Lung (tissue), 12 donors: Measurements from ENCODE around the gene GNG12. TPM values are rescaled to one million over a fixed set of nuclear protein-coding genes. Genes with fewer than 3 reads are reported as not detected.

Experiments used
- ATAC-seq: fragments of 200-7000 bp; cut with Tn5 transposase; one replicate; pipeline ENCODE4 v1.9.1; 2020; ENCODE audit warnings: moderate number of reproducible peaks; ENCODE audit not compliant: insufficient read depth, low FRiP score
- DNase-seq, 3 donors: peaks; one replicate each; pipeline ENCODE4 v3.0.0-alpha.2; 2013 to 2017
- H3K27ac ChIP-seq, 2 donors: one replicate each; pipeline ENCODE4 v1.5.1; 2013; ENCODE audit warnings: mild to moderate bottlenecking in 2 of 2, moderate library complexity in 2 of 2, control low read depth in 1 of 2, inconsistent platforms in 1 of 2, low read depth in 1 of 2, low read length in 1 of 2
- H3K27me3 ChIP-seq, 3 donors: one replicate each; pipeline ENCODE4 v1.5.1; 2013; ENCODE audit warnings: low read length in 2 of 3; ENCODE audit not compliant: control insufficient read depth in 3 of 3, insufficient read depth in 3 of 3
- H3K36me3 ChIP-seq, 4 donors: one replicate each; pipeline ENCODE4 v1.5.1; 2013; ENCODE audit warnings: low read length in 4 of 4, mild to moderate bottlenecking in 1 of 4, moderate library complexity in 1 of 4; ENCODE audit not compliant: control insufficient read depth in 4 of 4, insufficient read depth in 4 of 4
- H3K4me1 ChIP-seq, 5 donors: one replicate each; pipeline ENCODE4 v1.5.1; 2013; ENCODE audit warnings: low read length in 5 of 5, mild to moderate bottlenecking in 2 of 5, moderate library complexity in 1 of 5; ENCODE audit not compliant: control insufficient read depth in 5 of 5, insufficient read depth in 5 of 5
- H3K4me3 ChIP-seq: one replicate; pipeline ENCODE4 v1.5.1; 2013; ENCODE audit warnings: mild to moderate bottlenecking, control low read depth, moderate library complexity
- H3K9ac ChIP-seq, 2 donors: one replicate each; pipeline ENCODE4 v1.5.1; 2013; ENCODE audit warnings: low read length in 2 of 2, control low read depth in 1 of 2; ENCODE audit not compliant: insufficient read depth in 1 of 2
- H3K9me3 ChIP-seq, 4 donors: one replicate each; pipeline ENCODE4 v1.5.1; 2013; ENCODE audit warnings: low read length in 3 of 4, mild to moderate bottlenecking in 1 of 4, moderate library complexity in 1 of 4; ENCODE audit not compliant: control insufficient read depth in 4 of 4, insufficient read depth in 3 of 4
- WGBS, 2 donors: extraction: QIAGEN DNeasy Blood & Tissue Kit; methylation state at CpG; one replicate each; pipeline ENCODE4 v1.1.7; 2013; 5-methylcytosine and 5-hydroxymethylcytosine counted together
- polyA plus RNA-seq, 2 donors: library from polyadenylated mRNA; stranded (reverse); fragments of 200-250 nt; gene quantifications; one replicate each; pipeline ENCODE4 v1.2.1, GENCODE V29; 2013
- total RNA-seq, 2 donors: library from RNA; depleted of rRNA in 1 of 2; stranded (reverse); fragments of >200 nt in 1 of 2; gene quantifications; one replicate each; pipeline ENCODE4 v1.2.1, GENCODE V29; 2014 to 2021
- TF ChIP-seq, protein P1 (sequence below): IDR thresholded peaks from 2 replicates; pipeline ENCODE4 v1.5.1; 2012; ENCODE audit warnings: mild to moderate bottlenecking; ENCODE audit errors: control extremely low read depth, extremely low read depth
- donor health status: control.
- donor health status: control.
- donor health status: Bipolar disorder and iron deficiency.
- donor health status: healthy.
- donor health status: DM: yes; HTN: yes; CAD: no.

Gene GNG12
- total and polyA plus RNA-seq, 4 donors, result 14.0 to 68.4 (median 32.1) TPM

DNA sequence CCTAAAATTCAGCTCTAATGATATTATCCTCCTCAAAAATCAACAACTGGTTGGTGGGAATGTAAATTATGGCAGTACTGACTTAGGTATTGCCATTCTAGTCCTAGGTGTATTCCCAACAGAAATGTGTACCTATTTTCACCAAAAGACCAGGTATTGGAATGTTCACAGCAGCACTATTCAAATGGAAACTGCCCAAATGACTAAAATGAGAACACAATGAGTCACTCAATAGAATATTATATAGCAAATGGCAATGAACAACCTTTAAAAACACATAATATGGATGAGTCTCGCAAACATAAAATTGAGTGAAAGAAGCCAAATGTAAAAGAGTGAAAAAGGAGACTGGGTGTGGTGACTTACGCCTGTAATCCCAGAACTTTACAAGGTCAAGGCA lies 103.4 kb downstream of the GNG12 start:
- Histone ChIP-seq H3K4me1 (peaks cover 0 to 17% (median 1%) of the 10 kb centered on the region in 5 donors), H3K27ac (no peak overlapping the region), H3K9me3 (no peaks in the 10 kb centered on the region), H3K36me3 (no peaks in the 10 kb centered on the region), H3K27me3 (no peaks in the 10 kb centered on the region), H3K9ac (no peak overlapping the region), H3K4me3 (no peak overlapping the region)
- DNase-seq, result no peak
- ATAC-seq, result no peak
- 95 to 97% methylated on average over 2 of the region's 2 CpGs for WGBS, 2 donors
- TF ChIP-seq, protein P1, sequence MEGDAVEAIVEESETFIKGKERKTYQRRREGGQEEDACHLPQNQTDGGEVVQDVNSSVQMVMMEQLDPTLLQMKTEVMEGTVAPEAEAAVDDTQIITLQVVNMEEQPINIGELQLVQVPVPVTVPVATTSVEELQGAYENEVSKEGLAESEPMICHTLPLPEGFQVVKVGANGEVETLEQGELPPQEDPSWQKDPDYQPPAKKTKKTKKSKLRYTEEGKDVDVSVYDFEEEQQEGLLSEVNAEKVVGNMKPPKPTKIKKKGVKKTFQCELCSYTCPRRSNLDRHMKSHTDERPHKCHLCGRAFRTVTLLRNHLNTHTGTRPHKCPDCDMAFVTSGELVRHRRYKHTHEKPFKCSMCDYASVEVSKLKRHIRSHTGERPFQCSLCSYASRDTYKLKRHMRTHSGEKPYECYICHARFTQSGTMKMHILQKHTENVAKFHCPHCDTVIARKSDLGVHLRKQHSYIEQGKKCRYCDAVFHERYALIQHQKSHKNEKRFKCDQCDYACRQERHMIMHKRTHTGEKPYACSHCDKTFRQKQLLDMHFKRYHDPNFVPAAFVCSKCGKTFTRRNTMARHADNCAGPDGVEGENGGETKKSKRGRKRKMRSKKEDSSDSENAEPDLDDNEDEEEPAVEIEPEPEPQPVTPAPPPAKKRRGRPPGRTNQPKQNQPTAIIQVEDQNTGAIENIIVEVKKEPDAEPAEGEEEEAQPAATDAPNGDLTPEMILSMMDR, result no peak

DNA sequence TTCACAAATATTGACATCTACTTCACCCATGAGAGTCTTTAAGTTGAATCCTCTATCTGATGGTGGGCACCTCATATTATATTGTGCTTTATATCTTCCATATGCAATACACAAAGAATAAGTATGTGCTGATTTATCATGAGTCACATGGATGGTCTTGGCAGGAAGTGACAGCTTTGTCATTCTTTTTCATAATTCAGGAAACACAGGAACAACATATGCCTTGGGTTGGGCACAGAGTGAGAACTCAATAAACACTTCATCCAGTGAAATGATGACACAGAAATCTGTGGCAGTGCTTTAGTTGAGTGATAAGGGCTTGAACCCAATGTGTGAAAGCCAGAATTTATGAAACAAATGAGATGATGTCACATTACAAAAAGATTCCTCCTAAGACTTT lies 107.0 kb downstream of the GNG12 start:
- Histone ChIP-seq H3K9ac (no peak overlapping the region), H3K27ac (peak overlapping the region in 1 of 2 donors; percentile 3), H3K36me3 (no peaks in the 10 kb centered on the region), H3K27me3 (no peaks in the 10 kb centered on the region), H3K9me3 (no peaks in the 10 kb centered on the region), H3K4me3 (no peak overlapping the region), H3K4me1 (peaks cover 0 to 34% (median 8%) of the 10 kb centered on the region in 5 donors)
- no peak for ATAC-seq
- TF ChIP-seq, protein P1, result no peak
- DNase-seq, result no peak

DNA sequence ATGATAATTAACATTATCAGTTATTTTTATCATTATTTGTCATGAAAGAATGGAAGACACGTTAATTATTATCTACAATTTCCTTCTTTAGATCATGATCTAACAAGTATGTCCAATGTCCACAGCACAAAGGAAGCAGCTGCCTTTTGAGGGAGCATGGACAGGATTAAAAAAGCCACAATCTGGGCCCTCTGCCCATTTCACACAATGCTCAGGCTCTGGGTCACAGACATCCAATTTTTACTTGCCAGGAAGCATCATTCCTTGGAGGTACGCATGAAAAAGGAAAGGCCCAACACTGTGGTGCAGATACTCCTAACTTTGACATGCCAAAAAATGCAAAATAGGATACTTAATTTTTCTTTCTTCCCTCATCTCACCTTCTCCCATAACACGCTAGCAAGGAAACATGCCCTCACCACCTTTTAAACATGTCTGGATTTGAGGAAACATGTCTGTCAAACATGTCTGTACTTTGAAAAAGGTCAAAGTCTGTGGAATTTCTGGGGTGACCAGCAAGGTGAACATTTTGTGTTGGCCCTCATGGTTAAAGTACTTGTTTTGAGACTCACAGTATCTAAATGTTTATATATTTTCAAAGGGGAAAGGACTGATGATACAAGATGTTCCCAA lies 108.2 kb downstream of the GNG12 start:
- 54 to 58% methylated on average over 3 of the region's 3 CpGs for WGBS, 2 donors
- no peaks in the 10 kb centered on the region for H3K27me3 ChIP-seq
- peaks cover 0 to 34% (median 10%) of the 10 kb centered on the region in 5 donors for H3K4me1 ChIP-seq
- H3K4me3 ChIP-seq, result no peak overlapping the region
- TF ChIP-seq, protein P1, result no peak
- DNase-seq (peak; percentile 35 to 75 (median 48)), ATAC-seq (no peak)
- H3K27ac ChIP-seq, result peak overlapping the region in 1 of 2 donors; percentile 75
- H3K9ac ChIP-seq, result no peak overlapping the region
- H3K36me3 ChIP-seq, result no peaks in the 10 kb centered on the region
- no peaks in the 10 kb centered on the region for H3K9me3 ChIP-seq

DNA sequence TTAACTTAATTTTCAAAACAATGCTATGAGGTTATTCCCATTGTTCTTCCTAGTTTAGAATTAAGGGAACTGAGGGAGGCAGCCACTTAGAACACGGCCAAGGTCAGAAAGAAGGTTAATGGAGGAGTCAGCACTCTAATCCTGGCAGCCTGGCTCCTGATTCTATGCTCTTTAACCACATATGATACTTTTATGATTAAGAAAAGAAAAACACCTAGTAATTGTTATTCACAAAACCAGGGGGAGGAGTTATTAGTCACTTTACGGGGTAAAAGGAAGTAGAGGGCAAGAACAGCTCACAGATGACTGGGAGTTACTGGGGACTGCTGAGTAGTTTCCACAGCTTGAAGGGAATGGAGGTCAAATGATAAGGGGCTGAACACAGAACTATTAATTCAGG lies 109.6 kb downstream of the GNG12 start:
- ATAC-seq, result peak; percentile 48
- WGBS, 2 donors, result 41% methylated on average over 2 of the region's 2 CpGs
- H3K9me3 ChIP-seq, result no peaks in the 10 kb centered on the region
- H3K4me3 ChIP-seq, result no peak overlapping the region
- H3K4me1 ChIP-seq, result peaks cover 0 to 35% (median 12%) of the 10 kb centered on the region in 5 donors
- DNase-seq, result no peak
- H3K9ac ChIP-seq, result no peak overlapping the region
- no peaks in the 10 kb centered on the region for H3K36me3 ChIP-seq
- TF ChIP-seq, protein P1, result no peak
- H3K27ac ChIP-seq, result peak overlapping the region in 1 of 2 donors; percentile 86
- H3K27me3 ChIP-seq, result no peaks in the 10 kb centered on the region
